ENCODE measurements around the gene FOXK2. TPM values are rescaled to one million over a fixed set of nuclear protein-coding genes. Genes with fewer than 3 reads are reported as not detected.
A peak's percentile ranks its signal among the peaks of the same experiment; 100 is the strongest.
"Not testable (repeated sequence)": the region's sequence is repeated elsewhere in the genome, so short reads cannot be mapped to it uniquely, and the experiment has no call there.

Gene FOXK2
- total RNA-seq, 1 donor from 2014 or later: 67.2 TPM

- peak; percentile 76 for DNase-seq (ENCODE audit: low spot score)
These were observed 23.5 kb upstream of the FOXK2 start for GRCh38 chr17:82495844-82496528.

GRCh38 chr17:82496529-82497434, 22.8 kb upstream of the FOXK2 start:
- DNase-seq (ENCODE audit: low spot score): peak; percentile 97

GRCh38 chr17:82497483-82498405, 21.8 kb upstream of the FOXK2 start:
- DNase-seq (ENCODE audit: low spot score): no peak

- no peak for DNase-seq (ENCODE audit: low spot score)
These were observed 17.3 kb upstream of the FOXK2 start for GRCh38 chr17:82502207-82502606.

- DNase-seq (ENCODE audit: low spot score): no peak
These were observed 16.3 kb upstream of the FOXK2 start for GRCh38 chr17:82503094-82503727.

GRCh38 chr17:82503728-82504308, 15.7 kb upstream of the FOXK2 start:
- no peak for DNase-seq (ENCODE audit: low spot score)

- DNase-seq (ENCODE audit: low spot score): no peak
These were observed 14.2 kb upstream of the FOXK2 start for GRCh38 chr17:82505296-82505695.

- not testable (repeated sequence) for DNase-seq (ENCODE audit: low spot score)
These were observed 13.1 kb upstream of the FOXK2 start for GRCh38 chr17:82506402-82506801.

- DNase-seq (ENCODE audit: low spot score): no peak
These were observed 11.8 kb upstream of the FOXK2 start for GRCh38 chr17:82507631-82508175.

GRCh38 chr17:82511642-82512041, 7.9 kb upstream of the FOXK2 start:
- DNase-seq (ENCODE audit: low spot score): not testable (repeated sequence)

GRCh38 chr17:82513864-82514263, 5.7 kb upstream of the FOXK2 start:
- not testable (repeated sequence) for DNase-seq (ENCODE audit: low spot score)

- no peak for DNase-seq (ENCODE audit: low spot score)
These were observed 2.2 kb upstream of the FOXK2 start for GRCh38 chr17:82517230-82517865.

- no peak for DNase-seq (ENCODE audit: low spot score)
These were observed 705 bp downstream of the FOXK2 start for GRCh38 chr17:82519971-82520903.

- DNase-seq (ENCODE audit: low spot score): no peak
These were observed 5.0 kb downstream of the FOXK2 start for GRCh38 chr17:82524540-82524939.

- DNase-seq (ENCODE audit: low spot score): no peak
These were observed 6.2 kb downstream of the FOXK2 start for GRCh38 chr17:82525712-82526111.

- no peak for DNase-seq (ENCODE audit: low spot score)
These were observed 8.4 kb downstream of the FOXK2 start for GRCh38 chr17:82527898-82528297.

GRCh38 chr17:82528484-82529265, 9.1 kb downstream of the FOXK2 start:
- DNase-seq (ENCODE audit: low spot score): peak; percentile 63

- DNase-seq (ENCODE audit: low spot score): no peak
These were observed 10.4 kb downstream of the FOXK2 start for GRCh38 chr17:82529914-82530300.
